Measurements from ENCODE around the gene PCYT1B.
"Not testable (repeated sequence)": the region's sequence is repeated elsewhere in the genome, so short reads cannot be mapped to it uniquely, and the experiment has no call there.

PCYT1B gene

GRCh38 chrX:24659646-24660045 is 12.5 kb upstream of the PCYT1B start:
- H3K27ac ChIP-seq: no peak overlapping the region
- TF ChIP-seq CTCF (IDR thresholded peaks at IDR 0.05) (no peak), ZFX (IDR thresholded peaks at IDR 0.05; ENCODE audit: borderline replicate concordance) (no peak)

- TF ChIP-seq CTCF (IDR thresholded peaks at IDR 0.05) (no peak), ZFX (IDR thresholded peaks at IDR 0.05; ENCODE audit: borderline replicate concordance) (no peak)
- H3K27ac ChIP-seq: no peak overlapping the region
These were observed 12.0 kb upstream of the PCYT1B start for GRCh38 chrX:24659106-24659505.

- TF ChIP-seq CTCF (IDR thresholded peaks at IDR 0.05) (no peak), ZFX (IDR thresholded peaks at IDR 0.05; ENCODE audit: borderline replicate concordance) (no peak)
- no peak overlapping the region for H3K27ac ChIP-seq
These were observed 11.3 kb upstream of the PCYT1B start for GRCh38 chrX:24658421-24658820.

GRCh38 chrX:24657671-24658386 is 10.7 kb upstream of the PCYT1B start:
- TF ChIP-seq CTCF (IDR thresholded peaks at IDR 0.05) (no peak), ZFX (IDR thresholded peaks at IDR 0.05; ENCODE audit: borderline replicate concordance) (no peak)
- no peak overlapping the region for H3K27ac ChIP-seq

- H3K27ac ChIP-seq: not testable (repeated sequence)
These were observed 8.5 kb upstream of the PCYT1B start for GRCh38 chrX:24655679-24656078.

- TF ChIP-seq ZFX (IDR thresholded peaks at IDR 0.05; ENCODE audit: borderline replicate concordance) (no peak), CTCF (IDR thresholded peaks at IDR 0.05) (no peak)
- H3K27ac ChIP-seq: no peak overlapping the region
These were observed 4.6 kb upstream of the PCYT1B start for GRCh38 chrX:24651783-24652182.

GRCh38 chrX:24648495-24648894 is 1.3 kb upstream of the PCYT1B start:
- TF ChIP-seq ZFX (IDR thresholded peaks at IDR 0.05; ENCODE audit: borderline replicate concordance) (no peak), CTCF (IDR thresholded peaks at IDR 0.05) (no peak)
- no peak overlapping the region for H3K27ac ChIP-seq

- no peak overlapping the region for H3K27ac ChIP-seq
- TF ChIP-seq ZFX (IDR thresholded peaks at IDR 0.05; ENCODE audit: borderline replicate concordance) (no peak), CTCF (IDR thresholded peaks at IDR 0.05) (no peak)
These were observed 383 bp downstream of the PCYT1B start for GRCh38 chrX:24646745-24647182.
